ENCODE results near the gene ERVFRD-1. TPM values are rescaled to one million over a fixed set of nuclear protein-coding genes. Genes with fewer than 3 reads are reported as not detected.
A peak's percentile ranks its signal among the peaks of the same experiment; 100 is the strongest.

The ERVFRD-1 gene
- polyA plus RNA-seq, 3 donors, result 0.05 to 0.06 TPM; not detected in 1

DNA sequence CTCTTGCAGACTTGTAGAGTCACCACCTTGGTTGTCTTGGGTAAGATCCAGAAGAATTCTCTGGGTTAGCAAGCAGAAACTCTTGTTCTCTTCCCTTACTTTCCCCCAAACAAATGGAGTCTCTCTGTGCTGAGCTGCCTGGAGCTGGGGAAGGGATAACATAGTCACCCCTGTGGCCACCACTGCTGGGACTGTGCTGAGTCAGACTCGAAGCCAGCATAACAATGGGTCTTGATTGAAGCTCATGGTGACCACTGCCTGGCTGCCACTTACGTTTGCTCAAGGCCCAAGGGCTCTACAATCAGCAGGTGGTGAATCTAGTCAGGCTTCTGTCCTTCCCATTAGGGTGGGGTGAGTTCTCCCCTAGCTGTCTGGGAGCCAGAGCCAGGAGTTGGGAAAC, 15.4 kb upstream of the ERVFRD-1 start:
- Histone ChIP-seq H3K27ac (ENCODE audit: low read depth in 1 of 2, low read length in 2 of 2) (no peak overlapping the region), H3K9me3 (replicated peaks in 1 of 2; ENCODE audit: control insufficient read depth in 1 of 2, insufficient read depth in 1 of 2, low read length in 2 of 2) (peaks cover 0 to 6% of the 10 kb centered on the region in 2 donors), H3K4me1 (ENCODE audit: control insufficient read depth in 1 of 2, insufficient read depth in 2 of 2, low read length in 2 of 2) (no peaks in the 10 kb centered on the region), H4K20me1 (ENCODE audit: insufficient read depth, low read length) (peaks cover 23% of the 10 kb centered on the region), H3K9ac (ENCODE audit: insufficient read depth, low read length, poor library complexity, severe bottlenecking) (no peak overlapping the region), H3K4me2 (replicated peaks; ENCODE audit: extremely low read depth, low read length, poor library complexity, severe bottlenecking) (no peak overlapping the region), H3K27me3 (ENCODE audit: control insufficient read depth in 2 of 2, insufficient read depth in 2 of 2, low read length in 2 of 2) (no peaks in the 10 kb centered on the region), H3K4me3 (replicated peaks in 1 of 3; ENCODE audit: low read depth in 2 of 3, low read length in 3 of 3) (no peak overlapping the region), H3K36me3 (replicated peaks in 1 of 2; ENCODE audit: control insufficient read depth in 1 of 2, insufficient read depth in 2 of 2, low read length in 2 of 2) (peaks cover 0 to 12% of the 10 kb centered on the region in 2 donors), H3K79me2 (ENCODE audit: insufficient read depth, low read length) (peaks cover 30% of the 10 kb centered on the region), H2AFZ (ENCODE audit: insufficient read depth, low read depth, low read length, poor library complexity, severe bottlenecking) (no peak overlapping the region)
- Mint-ChIP-seq H3K27ac (peak overlapping the region in 1 of 7 donors; percentile 23), H3K4me1 (no peaks in the 10 kb centered on the region), H3K9me3 (peaks cover 0 to 11% (median 4%) of the 10 kb centered on the region in 7 donors), H3K4me3 (no peak overlapping the region), H3K36me3 (peaks cover 15 to 19% of the 10 kb centered on the region in 2 donors), H3K27me3 (ENCODE audit: low read depth in 3 of 3) (peaks cover 0 to 4% (median 0%) of the 10 kb centered on the region in 3 donors)
- TF ChIP-seq, protein P1, sequence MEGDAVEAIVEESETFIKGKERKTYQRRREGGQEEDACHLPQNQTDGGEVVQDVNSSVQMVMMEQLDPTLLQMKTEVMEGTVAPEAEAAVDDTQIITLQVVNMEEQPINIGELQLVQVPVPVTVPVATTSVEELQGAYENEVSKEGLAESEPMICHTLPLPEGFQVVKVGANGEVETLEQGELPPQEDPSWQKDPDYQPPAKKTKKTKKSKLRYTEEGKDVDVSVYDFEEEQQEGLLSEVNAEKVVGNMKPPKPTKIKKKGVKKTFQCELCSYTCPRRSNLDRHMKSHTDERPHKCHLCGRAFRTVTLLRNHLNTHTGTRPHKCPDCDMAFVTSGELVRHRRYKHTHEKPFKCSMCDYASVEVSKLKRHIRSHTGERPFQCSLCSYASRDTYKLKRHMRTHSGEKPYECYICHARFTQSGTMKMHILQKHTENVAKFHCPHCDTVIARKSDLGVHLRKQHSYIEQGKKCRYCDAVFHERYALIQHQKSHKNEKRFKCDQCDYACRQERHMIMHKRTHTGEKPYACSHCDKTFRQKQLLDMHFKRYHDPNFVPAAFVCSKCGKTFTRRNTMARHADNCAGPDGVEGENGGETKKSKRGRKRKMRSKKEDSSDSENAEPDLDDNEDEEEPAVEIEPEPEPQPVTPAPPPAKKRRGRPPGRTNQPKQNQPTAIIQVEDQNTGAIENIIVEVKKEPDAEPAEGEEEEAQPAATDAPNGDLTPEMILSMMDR (IDR thresholded peaks at IDR 0.05), result no peak
- no peak for DNase-seq
- 90% methylated on average over 1 of the region's 2 CpGs for WGBS (ENCODE audit: insufficient coverage)
- intact Hi-C loops (cut with micrococcal nuclease), result no loop called here

DNA sequence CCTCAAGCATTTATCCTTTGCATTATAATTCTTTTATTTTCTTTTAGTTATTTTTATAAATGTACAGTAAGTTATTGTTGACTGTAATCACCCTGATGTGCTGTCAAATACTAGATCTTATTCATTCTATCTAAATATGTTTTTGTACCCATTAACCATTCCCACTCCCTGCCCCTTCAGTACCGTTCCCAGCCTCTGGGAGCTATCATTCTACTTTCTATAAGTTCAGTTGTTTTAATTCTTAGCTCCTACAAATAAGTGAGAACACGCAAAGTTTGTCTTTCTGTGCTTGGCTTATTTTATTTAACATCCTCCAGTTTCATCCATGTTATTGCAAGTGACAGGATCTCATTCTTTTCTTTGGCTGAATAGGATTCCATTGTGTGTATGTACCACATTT, 12.5 kb upstream of the ERVFRD-1 start:
- Histone ChIP-seq H3K4me3 (replicated peaks in 1 of 3; ENCODE audit: low read depth in 2 of 3, low read length in 3 of 3) (no peak overlapping the region), H3K4me1 (ENCODE audit: control insufficient read depth in 1 of 2, insufficient read depth in 2 of 2, low read length in 2 of 2) (no peaks in the 10 kb centered on the region), H4K20me1 (ENCODE audit: insufficient read depth, low read length) (peaks cover 22% of the 10 kb centered on the region), H3K27me3 (ENCODE audit: control insufficient read depth in 2 of 2, insufficient read depth in 2 of 2, low read length in 2 of 2) (no peaks in the 10 kb centered on the region), H3K27ac (ENCODE audit: low read depth in 1 of 2, low read length in 2 of 2) (no peak overlapping the region), H3K9ac (ENCODE audit: insufficient read depth, low read length, poor library complexity, severe bottlenecking) (no peak overlapping the region), H2AFZ (ENCODE audit: insufficient read depth, low read depth, low read length, poor library complexity, severe bottlenecking) (no peak overlapping the region), H3K9me3 (replicated peaks in 1 of 2; ENCODE audit: control insufficient read depth in 1 of 2, insufficient read depth in 1 of 2, low read length in 2 of 2) (peaks cover 0 to 6% of the 10 kb centered on the region in 2 donors), H3K36me3 (replicated peaks in 1 of 2; ENCODE audit: control insufficient read depth in 1 of 2, insufficient read depth in 2 of 2, low read length in 2 of 2) (peaks cover 0 to 12% of the 10 kb centered on the region in 2 donors), H3K4me2 (replicated peaks; ENCODE audit: extremely low read depth, low read length, poor library complexity, severe bottlenecking) (no peak overlapping the region), H3K79me2 (ENCODE audit: insufficient read depth, low read length) (peaks cover 38% of the 10 kb centered on the region)
- peaks cover 0 to 3% (median 0%) of the 10 kb centered on the region in 3 donors for H3K27me3 Mint-ChIP-seq (ENCODE audit: low read depth in 3 of 3)
- H3K4me3 Mint-ChIP-seq, result no peak overlapping the region
- no peak for DNase-seq
- peaks cover 0 to 11% (median 4%) of the 10 kb centered on the region in 7 donors for H3K9me3 Mint-ChIP-seq
- no CpG with 5 or more reads among the region's 2 CpGs for WGBS (ENCODE audit: insufficient coverage)
- peaks cover 19 to 21% of the 10 kb centered on the region in 2 donors for H3K36me3 Mint-ChIP-seq
- intact Hi-C loops (cut with micrococcal nuclease), result no loop called here
- no peak overlapping the region for H3K27ac Mint-ChIP-seq
- peaks cover 9% of the 10 kb centered on the region for H3K4me1 Mint-ChIP-seq
- TF ChIP-seq, protein P1 (IDR thresholded peaks at IDR 0.05), result no peak

Measured in CD14-positive monocyte (primary cell).